Measurements from ENCODE around the gene MAD1L1.

MAD1L1 gene

GRCh38 chr7:2218444-2218785, 14.3 kb downstream of the MAD1L1 start:
- DNase-seq (ENCODE audit: low spot score) = no peak

DNA sequence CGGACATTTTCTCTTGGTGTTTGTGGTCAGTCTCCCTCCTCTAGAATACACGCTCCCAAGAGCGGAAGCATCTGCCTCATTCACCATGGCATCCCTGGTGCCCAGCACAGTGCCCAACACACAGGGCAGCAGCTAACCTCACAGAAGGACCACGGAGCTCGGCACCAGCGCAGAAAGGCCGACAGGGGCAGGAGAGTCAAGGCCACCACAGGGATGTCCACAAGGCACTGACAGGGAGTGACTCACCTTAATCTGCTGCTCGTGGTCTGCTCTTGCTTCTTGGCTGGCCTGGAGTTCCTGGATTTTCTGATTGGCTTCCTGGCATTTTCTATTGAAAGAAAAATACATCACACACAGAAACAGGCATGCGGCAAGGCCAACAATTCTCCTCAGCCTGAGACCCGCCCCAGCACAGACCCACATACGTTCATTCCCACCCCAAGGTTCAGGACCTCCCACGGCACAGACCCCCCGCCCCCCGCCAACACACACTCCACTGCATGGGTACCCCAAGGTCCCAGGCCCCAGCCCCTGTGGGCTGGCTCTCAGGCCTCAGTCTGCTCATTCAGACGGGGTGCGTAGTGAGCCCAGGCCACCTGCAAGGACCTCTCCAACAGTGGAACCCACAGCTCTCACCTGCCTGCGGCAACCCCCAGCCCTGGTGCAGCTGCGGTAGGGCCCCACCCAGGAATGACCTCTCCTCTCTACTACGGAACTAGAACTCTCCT, 14.9 kb downstream of the MAD1L1 start:
- DNase-seq (ENCODE audit: low spot score) = no peak

DNA sequence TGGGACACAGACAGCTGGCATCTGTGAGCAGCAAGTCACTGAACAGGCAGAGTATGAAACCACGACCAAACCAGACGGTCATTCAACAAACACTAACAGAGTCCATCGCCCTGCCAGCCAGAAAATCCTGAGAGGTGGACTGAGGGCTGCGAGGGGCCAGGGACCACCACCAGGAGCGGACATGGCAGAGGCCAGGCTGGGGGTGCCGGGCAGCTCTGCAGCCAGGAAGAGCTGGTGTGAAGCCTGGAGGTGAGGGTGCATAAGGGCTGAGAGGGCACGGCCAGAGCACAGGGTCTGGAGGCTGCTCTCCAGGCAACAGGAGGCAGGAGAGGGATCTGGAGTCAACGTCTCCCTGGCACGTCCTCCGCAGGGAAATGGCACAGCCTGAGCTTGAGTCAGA, 15.5 kb downstream of the MAD1L1 start:
- no peak for DNase-seq (ENCODE audit: low spot score)

- DNase-seq (ENCODE audit: low spot score) = no peak
Observed at GRCh38 chr7:2215851-2216250, 16.9 kb downstream of the MAD1L1 start.

DNA sequence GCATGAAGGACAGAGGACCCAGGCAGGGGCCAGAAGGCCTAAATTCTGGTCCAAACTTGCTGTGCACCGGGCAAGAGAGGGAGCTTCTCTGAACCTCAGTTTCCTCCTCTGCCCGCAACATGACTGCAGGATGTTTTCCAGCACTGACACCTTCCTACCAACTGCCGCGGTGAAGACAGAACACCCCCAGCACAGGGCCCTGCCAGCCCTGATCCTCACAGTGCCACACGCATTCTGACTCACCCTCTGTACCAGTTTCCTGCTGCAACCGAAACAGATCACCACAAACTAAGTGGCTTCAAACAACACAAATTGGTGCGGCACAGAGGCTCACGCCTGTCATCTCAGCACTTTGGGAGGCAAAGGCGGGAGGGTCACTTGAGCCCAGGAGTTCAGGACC, 18.1 kb downstream of the MAD1L1 start:
- no peak for DNase-seq (ENCODE audit: low spot score)

GRCh38 chr7:2213551-2214215, 19.1 kb downstream of the MAD1L1 start:
- no peak for DNase-seq (ENCODE audit: low spot score)

GRCh38 chr7:2212906-2213305, 19.8 kb downstream of the MAD1L1 start:
- no peak for DNase-seq (ENCODE audit: low spot score)

DNA sequence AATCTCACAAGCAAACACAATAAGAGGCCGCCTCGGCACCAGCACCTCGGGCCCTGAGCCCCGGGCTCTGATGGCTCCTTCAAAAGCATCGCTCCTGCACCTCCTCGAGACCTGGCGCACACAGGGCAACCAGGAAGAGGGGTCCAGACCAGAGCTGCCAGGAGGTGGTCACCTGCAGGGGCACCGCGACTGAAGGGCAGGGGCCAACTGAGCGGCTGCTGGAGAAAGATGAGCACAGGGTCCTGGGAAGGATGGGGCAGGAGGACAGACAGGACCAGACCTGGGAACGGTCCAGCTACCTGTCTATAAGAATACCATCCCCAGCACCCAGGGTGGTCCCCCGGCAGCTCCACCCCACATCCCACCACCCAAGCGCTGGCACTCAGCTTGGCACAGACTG, 20.8 kb downstream of the MAD1L1 start:
- DNase-seq (ENCODE audit: low spot score) = no peak

- no peak for DNase-seq (ENCODE audit: low spot score)
Observed at GRCh38 chr7:2211259-2211880, 21.4 kb downstream of the MAD1L1 start.

GRCh38 chr7:2210551-2211258, 22.0 kb downstream of the MAD1L1 start:
- DNase-seq (ENCODE audit: low spot score) = no peak

DNA sequence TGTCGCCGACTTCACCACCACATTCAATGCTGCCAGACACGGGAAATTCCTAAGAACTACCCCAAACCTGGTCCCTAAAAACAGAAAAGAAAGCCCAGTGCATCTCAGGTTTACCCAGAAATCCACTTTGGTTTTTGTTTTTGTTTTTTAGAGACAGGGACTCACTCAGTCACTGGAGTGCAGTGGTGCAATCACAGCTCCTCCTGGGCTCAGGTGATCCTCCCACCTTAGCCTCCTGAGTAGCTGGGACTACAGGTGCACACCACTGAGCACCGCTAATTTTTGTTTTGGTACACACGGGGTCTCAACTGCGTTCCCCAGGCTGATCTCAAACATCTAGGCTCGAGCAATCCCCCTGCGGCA, 22.8 kb downstream of the MAD1L1 start:
- DNase-seq (ENCODE audit: low spot score) = no peak

- peak; percentile 56 for DNase-seq (ENCODE audit: low spot score)
Observed at GRCh38 chr7:2209146-2209960, 23.4 kb downstream of the MAD1L1 start.

- DNase-seq (ENCODE audit: low spot score) = no peak
Observed at GRCh38 chr7:2208712-2209111, 24.0 kb downstream of the MAD1L1 start.

GRCh38 chr7:2205036-2205780, 27.5 kb downstream of the MAD1L1 start:
- peak; percentile 7 for DNase-seq (ENCODE audit: low spot score)

GRCh38 chr7:2204446-2204845, 28.3 kb downstream of the MAD1L1 start:
- no peak for DNase-seq (ENCODE audit: low spot score)

DNA sequence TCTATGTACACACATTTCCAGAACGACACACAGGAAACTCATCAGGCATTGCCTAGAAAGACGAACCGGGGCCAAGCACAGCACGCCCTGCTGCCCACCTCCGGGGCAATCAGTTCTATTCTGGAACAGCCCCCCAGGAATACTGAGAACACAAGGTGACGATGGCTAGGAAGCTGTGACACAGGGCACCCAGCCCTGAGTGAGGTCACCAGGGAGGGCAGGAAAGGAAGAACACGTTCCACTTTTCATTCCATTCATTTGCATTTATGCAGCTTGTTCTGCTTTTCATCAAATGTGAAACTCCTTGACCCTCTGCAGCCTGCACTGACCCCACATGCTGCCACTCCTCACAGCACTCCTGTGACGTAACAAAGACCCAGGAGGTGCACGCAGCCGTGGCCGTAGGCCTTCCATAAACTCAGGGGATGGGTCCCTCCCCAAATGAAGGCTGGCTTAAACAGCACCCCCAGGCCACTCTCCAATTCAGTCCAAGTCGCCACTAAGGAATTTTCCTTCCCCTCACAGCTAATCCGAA, 28.9 kb downstream of the MAD1L1 start:
- no peak for DNase-seq (ENCODE audit: low spot score)

DNA sequence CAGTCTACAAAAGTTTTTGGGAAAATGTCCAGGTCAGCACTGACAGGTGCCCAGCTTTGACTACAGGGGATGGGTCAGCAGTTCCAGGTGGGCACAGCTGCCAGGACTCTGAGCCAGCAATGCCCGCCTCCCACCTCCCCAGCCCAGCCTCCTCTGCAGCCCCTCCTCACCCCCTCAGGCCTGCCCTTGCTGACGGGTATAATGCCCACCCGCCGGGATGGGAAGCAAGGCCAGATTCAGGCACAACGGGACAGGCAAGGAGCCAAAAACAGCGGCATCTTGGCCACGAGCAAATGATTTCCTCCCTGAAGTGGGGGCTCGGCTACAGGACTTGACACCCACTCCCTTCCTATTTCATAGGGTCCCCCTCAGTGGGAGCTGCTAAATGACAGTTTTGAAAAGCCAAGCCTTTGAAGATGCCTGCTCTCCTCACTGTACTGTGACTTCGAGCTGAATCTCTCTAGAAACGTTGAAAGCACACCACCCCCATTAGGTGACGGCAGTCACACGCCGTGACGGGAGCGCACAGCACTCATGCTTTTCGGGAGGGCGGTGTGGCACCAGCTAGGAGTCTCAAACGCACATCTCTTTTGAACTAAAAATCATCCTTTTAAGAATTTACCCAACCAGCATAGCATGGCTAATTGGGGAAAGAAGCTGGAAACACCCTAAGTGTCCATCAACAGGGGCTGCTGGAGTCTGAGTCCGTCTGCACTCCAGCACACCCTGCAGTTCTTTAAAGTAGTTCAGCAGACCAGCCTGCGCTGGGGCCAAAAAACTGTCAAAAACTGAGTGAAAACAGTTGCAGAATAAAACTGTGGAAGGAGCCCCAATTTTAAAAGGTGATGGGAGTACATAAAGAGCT, 29.6 kb downstream of the MAD1L1 start:
- no peak for DNase-seq (ENCODE audit: low spot score)

DNA sequence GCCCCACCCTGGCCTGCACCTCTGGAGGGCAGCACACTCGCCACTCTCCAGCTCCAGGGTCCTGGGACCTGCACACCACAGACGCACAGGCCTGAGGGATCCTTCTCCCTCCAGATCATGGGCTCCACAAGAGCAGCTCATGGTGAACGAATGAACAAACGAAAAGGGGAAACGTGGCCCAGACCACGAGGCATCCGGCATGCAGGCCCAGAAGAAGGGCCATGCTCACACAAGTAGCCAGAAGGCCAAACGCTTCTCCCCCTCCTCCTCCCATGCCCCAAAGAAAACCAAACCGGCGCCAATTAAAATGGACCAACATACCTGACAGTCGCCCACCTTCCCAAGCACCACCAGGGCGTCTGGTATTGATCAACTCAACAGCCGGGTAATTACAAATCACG, 30.4 kb downstream of the MAD1L1 start:
- DNase-seq (ENCODE audit: low spot score) = no peak

- no peak for DNase-seq (ENCODE audit: low spot score)
Observed at GRCh38 chr7:2201686-2202360, 30.9 kb downstream of the MAD1L1 start.

DNA sequence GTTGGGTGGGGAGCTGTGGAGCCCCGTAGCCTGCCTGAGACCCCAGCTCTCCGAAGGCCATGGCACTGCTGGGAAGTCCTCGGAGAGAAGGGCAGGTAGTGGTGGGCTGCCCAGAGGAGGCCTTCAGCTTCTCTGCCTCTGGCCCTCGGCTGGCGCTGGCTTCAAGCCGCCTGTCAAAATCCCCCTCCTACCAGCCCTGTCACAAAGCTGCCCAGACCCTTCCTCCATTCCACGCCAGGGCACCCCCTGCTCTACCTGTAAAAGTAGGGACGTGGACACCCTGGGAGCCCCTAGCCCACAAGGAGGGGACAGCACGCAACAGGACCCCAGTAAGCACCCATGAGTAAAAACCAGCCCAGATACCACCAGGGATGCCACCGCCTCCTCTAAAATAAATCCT, 31.6 kb downstream of the MAD1L1 start:
- no peak for DNase-seq (ENCODE audit: low spot score)

Measured in hematopoietic multipotent progenitor cell treated with erythropoietin and hydrocortisone succinate and interleukin-3 and kit ligand, for 15 days (in vitro differentiated cells).